CD4-positive, alpha-beta T cell treated with Interleukin-6 for 4 hours (primary cell): Measurements from ENCODE around the gene DUOXA1.

Experiments
- DNase-seq: peaks from one replicate; pipeline ENCODE4 v3.0.0-alpha.2; 2020; ENCODE audit warnings: mixed read lengths

Gene DUOXA1

GRCh38 chr15:45129651-45130129 lies at the start of gene DUOXA1, which contains the start of gene DUOX1:
Gene DUOXA1, minus strand, starts transcription at chr15:45129879. Its CDS starts 6,865 bp downstream, at chr15:45123014.
Gene DUOX1, plus strand, starts transcription at chr15:45129994. Its CDS starts 1,973 bp downstream, at chr15:45131967.
- DNase-seq: peak; percentile 43

DNA sequence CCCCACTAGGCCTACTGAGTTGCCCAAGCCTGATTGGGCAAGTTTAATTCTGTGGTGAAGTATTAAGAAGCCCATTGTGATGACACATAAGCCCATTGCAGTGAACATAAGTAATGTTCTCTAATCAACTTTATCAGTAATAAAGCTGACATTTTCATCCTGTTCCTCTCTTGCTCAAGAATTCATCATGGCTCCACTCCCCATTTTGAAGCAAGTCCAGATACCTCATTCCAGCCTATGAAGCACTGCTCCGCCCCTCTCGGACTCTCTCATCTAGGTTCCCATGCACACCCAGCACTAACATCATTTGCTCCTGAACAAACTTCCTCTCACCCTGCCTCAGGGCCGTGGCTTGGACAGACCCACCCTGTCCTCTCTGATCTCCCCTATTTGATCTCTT lies 47.6 kb upstream of the DUOXA1 start:
- no peak for DNase-seq

GRCh38 chr15:45174577-45174976 lies 44.9 kb upstream of the DUOXA1 start:
- DNase-seq: no peak

GRCh38 chr15:45174069-45174468 lies 44.4 kb upstream of the DUOXA1 start:
- no peak for DNase-seq

GRCh38 chr15:45171912-45172311 lies 42.2 kb upstream of the DUOXA1 start:
- no peak for DNase-seq

DNA sequence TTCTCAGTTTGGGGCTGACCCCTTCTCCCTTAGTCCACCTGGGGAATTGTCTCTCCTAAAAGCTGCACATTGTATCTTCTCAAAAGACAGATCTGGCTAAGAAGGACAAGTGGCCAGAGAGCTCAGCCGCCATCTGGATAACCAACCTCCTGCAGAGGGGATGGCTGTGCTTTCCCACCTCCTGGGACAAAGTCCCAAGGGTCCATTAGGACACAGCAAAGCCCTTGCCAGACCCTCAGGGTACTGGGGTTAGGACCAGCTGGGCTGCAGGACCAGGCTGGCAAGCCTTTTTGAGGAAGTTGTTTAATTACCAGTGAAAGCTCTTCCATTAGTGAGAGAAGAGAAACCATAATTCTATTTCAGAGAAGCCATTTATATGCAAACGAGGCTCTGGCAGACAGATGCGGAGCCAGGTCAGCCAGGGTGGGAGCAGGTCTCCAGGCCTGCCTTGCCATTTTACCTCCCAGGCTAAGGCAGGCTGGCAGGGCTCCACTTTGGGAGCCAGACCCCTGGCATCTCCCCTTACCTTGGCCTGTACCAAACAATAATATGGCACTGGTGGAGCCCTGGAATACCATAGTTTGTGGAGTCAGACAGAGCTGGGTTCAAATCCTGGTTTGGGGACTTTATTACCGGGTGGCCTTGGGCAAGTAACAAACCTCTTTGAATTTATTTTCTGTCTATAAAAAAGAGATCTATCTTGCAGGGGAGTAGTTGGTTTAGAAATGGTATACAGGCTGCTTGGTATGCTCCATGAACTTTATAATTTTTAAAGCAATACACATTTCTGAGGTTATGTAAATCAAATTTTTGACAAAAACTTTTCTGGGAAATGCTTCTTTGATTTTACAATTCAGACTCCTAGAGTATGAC lies 40.2 kb upstream of the DUOXA1 start:
- no peak for DNase-seq

DNA sequence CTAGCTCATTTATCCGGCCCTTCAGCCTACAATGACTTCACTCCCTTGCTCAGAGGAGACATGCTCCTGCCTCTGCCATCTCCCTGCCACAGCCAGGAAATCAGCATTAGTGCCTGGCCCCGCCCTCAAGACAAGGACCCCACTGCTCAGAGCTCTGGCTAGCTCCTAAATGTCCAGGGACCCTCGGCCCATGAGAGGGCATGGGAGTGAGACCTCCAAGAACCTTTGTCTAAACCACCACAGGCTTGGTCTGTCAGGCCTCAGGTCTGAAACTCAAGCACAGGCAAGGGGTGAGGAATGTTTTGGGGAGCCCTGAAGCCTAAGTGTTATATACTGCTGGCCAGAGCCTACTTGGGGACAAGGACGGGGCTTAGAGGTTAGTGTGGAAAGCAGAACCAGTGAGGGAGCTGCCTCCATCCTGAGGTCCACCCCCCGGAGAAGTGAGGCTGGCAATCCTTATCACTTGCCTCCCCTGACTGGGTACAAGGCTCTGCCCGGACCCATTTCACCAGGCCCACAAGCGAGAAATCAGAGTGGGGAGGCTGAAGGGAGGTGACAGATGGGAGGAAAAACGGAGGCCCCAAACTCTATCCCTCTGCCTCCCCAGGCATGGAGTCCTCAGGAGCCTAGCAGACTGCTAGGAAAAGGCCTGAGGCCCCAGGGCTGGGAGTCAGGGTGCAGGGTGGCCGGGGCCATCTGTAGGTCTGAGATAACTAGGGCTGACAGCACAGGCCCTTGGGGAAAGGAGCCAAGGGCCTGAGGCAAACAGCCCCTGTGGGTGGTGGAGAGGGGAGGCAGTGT lies 39.3 kb upstream of the DUOXA1 start:
- no peak for DNase-seq

DNA sequence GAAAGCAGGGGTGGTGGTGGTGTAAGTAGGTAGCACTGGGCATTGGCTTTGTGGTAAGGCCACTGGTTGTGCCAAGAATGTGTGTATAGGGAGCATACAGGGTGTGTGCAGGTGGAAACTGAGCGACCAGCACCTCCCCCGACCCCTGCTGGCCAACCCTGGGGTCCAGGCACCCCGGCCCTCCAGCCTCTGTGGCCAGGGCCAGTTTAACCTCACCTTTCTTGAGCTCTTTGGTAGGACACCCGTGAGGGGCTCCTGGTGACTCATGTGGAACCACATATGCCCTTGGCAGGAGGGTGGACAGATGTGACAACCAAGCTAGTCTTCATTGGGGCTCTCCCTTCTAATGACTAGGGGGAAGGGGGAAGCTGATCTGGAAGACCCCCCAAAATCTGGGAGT lies 38.6 kb upstream of the DUOXA1 start:
- DNase-seq: no peak

DNA sequence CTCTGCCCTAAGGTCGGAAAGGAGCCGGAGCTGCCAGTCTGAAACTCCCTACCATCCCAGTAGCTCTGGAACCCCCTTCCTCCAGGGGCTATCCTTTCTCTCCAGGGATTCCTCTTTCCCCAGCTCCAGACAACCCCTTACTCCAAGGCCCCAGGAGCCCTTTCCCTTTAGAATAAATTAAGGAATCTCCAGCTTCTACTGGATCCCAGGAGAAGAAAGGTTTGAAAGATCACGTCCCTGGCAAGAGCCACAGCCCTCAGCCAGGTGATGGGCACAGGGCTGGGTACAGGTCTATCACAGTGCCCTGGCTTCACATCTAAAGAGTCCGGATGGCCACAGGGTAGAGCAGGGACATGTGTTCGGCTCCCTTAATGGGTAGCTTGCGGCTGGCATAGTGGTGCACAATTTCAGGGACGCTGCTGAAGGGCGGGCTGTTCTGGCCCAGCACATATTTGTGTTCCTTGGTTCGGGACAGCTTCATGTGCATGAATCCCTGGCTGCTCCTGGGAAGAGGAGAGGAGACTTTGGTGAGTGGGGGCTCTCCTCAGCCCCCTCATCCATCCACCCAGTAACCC lies 38.0 kb upstream of the DUOXA1 start:
- DNase-seq: no peak

DNA sequence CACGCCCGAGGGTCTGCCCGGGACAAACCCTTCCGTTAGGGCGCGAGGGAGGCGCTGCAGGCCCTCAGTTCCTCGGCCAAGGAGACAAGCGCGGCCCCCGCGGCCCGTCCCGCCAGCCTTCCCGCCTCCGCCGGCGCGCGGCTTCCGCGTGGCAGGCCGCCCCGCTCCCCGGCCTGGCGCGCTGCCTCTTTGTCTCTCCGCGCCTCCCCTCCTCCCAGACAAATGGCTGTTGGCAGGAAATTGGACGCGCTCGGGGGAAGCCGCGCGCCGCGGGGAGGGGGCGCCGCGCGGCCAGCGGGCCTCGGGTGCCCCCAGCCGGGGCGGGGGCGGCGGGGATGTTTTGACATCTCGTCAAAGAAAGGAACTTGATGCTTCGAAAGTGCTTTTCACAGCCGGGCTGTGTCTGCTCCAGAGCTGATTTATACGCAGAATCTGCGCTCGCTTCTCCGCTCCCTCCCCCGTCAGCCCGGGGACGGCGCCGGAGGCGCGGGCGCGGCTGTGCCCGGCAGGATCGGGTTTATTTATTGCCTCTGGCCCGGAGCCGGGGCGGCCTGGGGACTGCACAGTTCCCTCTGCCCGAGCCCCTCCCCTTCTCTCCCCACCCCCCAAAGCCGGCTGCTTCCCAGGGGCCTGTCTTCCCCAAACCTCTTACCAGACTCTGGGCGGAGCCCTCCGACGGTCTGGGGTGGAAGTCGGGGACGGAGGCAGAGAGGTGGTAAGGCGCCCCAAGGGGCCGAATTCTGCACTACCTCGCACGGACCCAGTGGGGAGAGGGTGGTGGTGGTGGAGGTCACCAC lies 37.4 kb upstream of the DUOXA1 start:
- peak; percentile 89 for DNase-seq

DNA sequence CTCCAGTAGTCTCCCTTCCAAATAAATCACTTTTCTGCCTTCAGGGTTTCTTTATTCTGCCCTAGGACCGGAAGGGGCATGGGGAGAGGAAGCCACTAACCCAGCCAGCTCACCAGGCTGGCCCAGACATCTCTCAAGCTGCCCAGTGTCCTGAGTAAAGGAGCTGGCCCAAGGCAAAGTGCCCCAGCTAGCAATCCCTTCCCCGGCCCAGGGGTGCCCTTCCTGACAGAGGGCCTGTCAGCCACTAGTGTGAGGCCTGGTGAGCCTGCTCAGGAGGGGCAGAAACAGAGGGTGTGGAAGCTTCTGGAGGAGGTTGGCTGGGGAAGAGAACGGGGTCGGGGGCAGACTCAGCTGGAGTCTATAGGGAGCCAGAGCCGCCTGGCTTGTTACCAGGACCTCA lies 35.9 kb upstream of the DUOXA1 start:
- DNase-seq: no peak

GRCh38 chr15:45164914-45165313 lies 35.2 kb upstream of the DUOXA1 start:
- DNase-seq: no peak

DNA sequence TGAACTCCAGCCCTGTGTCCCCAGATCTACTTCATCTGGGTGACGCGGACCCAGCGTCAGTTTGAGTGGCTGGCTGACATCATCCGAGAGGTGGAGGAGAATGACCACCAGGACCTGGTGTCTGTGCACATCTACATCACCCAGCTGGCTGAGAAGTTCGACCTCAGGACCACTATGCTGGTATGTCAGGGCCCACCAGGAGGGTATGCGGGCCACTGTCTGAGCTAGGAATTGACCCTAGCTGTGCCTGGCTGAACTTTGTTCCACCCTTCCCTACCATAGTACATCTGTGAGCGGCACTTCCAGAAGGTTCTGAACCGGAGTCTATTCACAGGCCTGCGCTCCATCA lies 33.8 kb upstream of the DUOXA1 start:
- DNase-seq: no peak

- peak; percentile 70 for DNase-seq
Observed at GRCh38 chr15:45162771-45163507, 33.3 kb upstream of the DUOXA1 start.

DNA sequence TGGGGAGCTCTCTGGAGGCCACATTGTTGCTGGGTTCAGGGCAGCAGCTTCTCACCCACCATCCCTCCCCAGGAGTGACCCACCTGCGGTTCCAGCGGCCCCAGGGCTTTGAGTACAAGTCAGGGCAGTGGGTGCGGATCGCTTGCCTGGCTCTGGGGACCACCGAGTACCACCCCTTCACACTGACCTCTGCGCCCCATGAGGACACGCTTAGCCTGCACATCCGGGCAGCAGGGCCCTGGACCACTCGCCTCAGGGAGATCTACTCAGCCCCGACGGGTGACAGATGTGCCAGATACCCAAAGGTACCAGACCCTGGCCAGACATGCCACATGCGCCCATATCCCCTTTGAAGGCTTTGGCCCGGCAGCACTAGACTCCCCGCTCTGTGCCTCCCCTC lies 32.0 kb upstream of the DUOXA1 start:
- no peak for DNase-seq

DNA sequence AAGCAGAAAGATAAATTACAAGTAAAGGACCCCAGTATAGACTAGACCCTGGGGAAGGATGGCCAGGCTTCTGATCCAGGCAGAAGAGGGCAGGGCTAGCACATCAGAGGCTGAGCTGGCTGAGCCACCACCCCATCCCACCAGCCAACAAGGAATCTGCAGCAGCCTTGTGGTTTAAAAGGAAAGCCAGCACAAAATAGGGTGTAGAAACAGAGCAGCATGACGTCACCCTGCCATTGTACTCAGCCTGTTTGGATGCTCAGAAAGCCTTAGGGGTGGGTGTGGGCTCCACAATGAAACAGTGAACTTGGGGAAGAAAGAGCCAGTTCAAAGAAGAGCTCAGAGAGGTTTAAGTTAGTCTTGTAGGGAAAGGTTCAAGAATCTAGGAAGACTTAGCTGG lies 28.3 kb upstream of the DUOXA1 start:
- DNase-seq: peak; percentile 8

DNA sequence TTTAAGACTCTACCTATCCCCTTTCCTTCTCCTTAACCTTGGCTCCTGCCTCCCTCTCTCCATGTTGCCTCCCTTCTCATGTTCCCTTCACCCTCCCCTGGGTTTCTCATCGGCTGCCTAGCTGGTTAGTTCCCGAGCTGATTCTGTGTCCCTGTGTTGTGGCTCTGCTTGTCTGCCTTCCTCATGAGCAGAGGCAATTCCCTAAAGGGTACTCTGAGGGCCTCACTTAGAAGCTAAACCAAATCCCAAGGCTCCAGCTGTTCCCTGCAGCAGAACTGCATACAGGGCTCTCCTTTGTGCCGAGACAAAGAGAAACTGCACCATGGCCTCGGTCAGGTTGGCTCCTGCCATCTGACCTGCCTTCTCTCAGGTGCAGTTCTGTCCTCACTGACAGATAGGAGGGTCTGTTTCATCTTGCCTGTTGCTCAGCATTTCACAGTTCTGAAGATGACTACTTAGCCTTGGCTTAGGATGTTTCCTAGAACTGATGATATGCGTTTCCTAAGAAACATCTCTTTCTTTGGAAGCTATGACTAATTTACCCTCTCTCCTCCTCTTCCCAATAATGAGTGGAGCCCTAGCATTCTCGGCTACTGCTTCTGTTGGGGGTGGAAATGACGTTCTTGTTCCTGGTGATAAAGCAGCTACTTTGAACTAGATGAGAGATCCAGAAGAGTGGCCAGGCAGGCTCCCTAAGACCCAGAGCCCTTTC lies 27.2 kb upstream of the DUOXA1 start:
- no peak for DNase-seq

- no peak for DNase-seq
Observed at GRCh38 chr15:45155739-45156138, 26.1 kb upstream of the DUOXA1 start.

DNA sequence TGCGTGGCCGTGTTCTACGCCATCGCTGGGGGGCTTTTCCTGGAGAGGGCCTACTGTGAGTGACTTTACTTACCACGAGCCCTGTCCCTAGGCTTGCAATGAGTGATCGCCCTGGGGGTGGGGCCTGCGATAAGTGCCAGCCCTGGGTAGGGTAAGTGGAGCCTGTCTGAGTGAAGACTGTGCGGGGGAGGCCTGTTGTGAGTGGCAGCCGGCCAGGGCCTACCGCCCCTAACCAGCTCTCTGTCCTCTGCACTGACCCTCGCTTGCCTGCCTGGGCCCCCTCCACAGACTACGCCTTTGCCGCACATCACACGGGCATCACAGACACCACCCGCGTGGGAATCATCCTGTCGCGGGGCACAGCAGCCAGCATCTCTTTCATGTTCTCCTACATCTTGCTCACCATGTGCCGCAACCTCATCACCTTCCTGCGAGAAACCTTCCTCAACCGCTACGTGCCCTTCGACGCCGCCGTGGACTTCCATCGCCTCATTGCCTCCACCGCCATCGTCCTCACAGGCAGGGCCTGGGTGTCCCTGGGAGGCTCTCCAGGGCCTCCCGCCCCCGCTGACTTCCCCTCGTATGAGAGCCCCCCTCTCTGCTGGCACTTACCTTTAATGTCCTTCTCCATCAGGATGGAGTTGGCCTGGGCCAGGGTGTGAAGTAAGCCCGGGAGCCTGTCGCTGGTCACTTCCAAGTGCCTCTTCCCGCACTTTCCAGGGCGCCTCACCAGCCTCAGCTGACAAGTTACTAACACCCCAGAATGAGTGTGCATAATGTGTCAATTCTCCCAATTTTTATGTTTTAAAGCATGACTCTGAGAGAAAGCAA lies 22.5 kb upstream of the DUOXA1 start:
- no peak for DNase-seq

DNA sequence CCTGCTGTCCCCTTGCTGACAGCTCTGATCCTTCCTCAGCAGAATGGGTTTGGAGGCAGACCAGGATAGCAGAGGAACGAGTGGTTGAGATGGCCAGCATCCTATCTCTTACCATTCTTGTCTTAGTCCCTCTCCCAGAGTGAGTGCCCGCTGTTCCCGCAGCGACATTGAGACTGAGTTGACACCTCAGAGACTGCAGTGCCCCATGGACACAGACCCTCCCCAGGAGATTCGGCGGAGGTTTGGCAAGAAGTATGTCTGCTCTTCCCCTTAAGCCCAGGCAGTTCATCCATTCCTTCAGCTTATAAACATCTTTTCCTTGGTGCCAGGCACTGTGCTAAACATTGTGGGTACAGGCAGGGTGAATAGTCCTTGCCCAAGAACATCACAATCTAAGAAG lies 21.3 kb upstream of the DUOXA1 start:
- no peak for DNase-seq
